NCI-H1694 (cell line): Measurements from ENCODE around the gene PHETA2.

Source experiments
- DNase-seq: peaks from one replicate; lab custom pipeline; 2025; lab: John Stamatoyannopoulos, UW

PHETA2 gene

GRCh38 chr22:42074132-42074811 is at the start of gene PHETA2:
PHETA2 (plus strand) TSS chr22:42074248; CDS start chr22:42077294, 3,046 bp downstream.
- no peak for DNase-seq

- no peak for DNase-seq
Observed at GRCh38 chr22:42025421-42025820, 48.6 kb upstream of the PHETA2 start.

- DNase-seq: no peak
Observed at GRCh38 chr22:42026705-42027104, 47.3 kb upstream of the PHETA2 start.

GRCh38 chr22:42033263-42034181 is 40.5 kb upstream of the PHETA2 start:
- DNase-seq: no peak

GRCh38 chr22:42035256-42035655 is 38.8 kb upstream of the PHETA2 start:
- no peak for DNase-seq

- no peak for DNase-seq
Observed at GRCh38 chr22:42039271-42039670, 34.8 kb upstream of the PHETA2 start.

GRCh38 chr22:42041784-42042183 is 32.3 kb upstream of the PHETA2 start:
- DNase-seq: no peak

- DNase-seq: no peak
Observed at GRCh38 chr22:42050641-42051180, 23.3 kb upstream of the PHETA2 start.

- DNase-seq: no peak
Observed at GRCh38 chr22:42052765-42053164, 21.3 kb upstream of the PHETA2 start.

- DNase-seq: no peak
Observed at GRCh38 chr22:42056757-42057511, 17.1 kb upstream of the PHETA2 start.

GRCh38 chr22:42060489-42060888 is 13.6 kb upstream of the PHETA2 start:
- no peak for DNase-seq

GRCh38 chr22:42061041-42061440 is 13.0 kb upstream of the PHETA2 start:
- DNase-seq: no peak

GRCh38 chr22:42062506-42063170 is 11.4 kb upstream of the PHETA2 start:
- DNase-seq: no peak

- no peak for DNase-seq
Observed at GRCh38 chr22:42064629-42065028, 9.4 kb upstream of the PHETA2 start.

GRCh38 chr22:42065438-42066125 is 8.5 kb upstream of the PHETA2 start:
- no peak for DNase-seq

- no peak for DNase-seq
Observed at GRCh38 chr22:42066126-42066761, 7.8 kb upstream of the PHETA2 start.

- DNase-seq: no peak
Observed at GRCh38 chr22:42066937-42067336, 7.1 kb upstream of the PHETA2 start.

- DNase-seq: no peak
Observed at GRCh38 chr22:42067671-42068251, 6.3 kb upstream of the PHETA2 start.

- no peak for DNase-seq
Observed at GRCh38 chr22:42068291-42068690, 5.8 kb upstream of the PHETA2 start.
